ENCODE results near the gene GABPB1.
"Not testable (repeated sequence)": the region's sequence is repeated elsewhere in the genome, so short reads cannot be mapped to it uniquely, and the experiment has no call there.

Gene GABPB1

DNA sequence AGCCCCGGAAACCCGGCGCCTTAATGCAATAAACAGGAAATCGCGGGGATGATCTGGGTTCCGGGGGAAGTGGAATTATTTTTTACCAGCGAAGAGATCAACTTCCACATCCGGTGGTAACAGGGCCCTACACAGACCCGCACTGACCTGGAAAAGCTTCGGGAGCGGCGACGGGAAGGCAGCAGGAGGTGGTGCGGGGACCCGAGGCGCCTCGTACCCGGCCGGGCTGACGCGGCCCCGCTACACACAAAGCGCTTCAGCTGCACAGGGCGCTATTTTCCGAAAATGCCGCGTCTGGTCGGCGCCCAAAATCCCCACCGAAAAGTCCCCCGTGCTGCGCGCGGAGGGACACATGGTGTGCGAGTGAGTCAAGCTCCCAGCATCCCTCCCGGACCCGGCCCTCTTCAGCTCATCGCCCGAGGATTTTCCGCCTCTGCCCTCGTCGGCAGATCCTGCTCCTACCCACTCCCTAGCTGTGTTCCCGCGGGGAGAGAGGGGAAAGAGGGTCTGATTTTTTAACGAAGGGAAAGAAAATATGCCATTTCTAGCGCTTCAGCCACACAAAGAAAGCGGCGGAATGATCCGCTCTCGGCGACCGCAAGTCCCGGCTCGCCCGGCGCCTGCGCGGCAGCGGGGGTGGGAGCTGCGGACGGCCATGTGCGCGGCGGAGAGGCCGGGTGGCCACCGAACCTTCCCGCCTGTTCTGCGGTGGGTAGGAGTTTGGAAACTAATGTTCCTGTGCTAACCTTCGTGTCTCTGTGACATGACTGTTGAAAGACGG, at the start of gene GABPB1:
Gene GABPB1 (minus strand): TSS at position 361 of the 781 bp plus-strand sequence. CDS start 45,400 bp downstream, outside the sequence.
- peak; percentile 98 for DNase-seq (ENCODE audit: low read depth, low spot score)
- H3K4me3 ChIP-seq (ENCODE audit: low read depth, low read length) = peak within 1 kb of the TSS; percentile 70
- in situ Hi-C loops (cut with HindIII; ENCODE audit: low sequenced_read_pairs) = no loop called here
- TF ChIP-seq, protein P1, sequence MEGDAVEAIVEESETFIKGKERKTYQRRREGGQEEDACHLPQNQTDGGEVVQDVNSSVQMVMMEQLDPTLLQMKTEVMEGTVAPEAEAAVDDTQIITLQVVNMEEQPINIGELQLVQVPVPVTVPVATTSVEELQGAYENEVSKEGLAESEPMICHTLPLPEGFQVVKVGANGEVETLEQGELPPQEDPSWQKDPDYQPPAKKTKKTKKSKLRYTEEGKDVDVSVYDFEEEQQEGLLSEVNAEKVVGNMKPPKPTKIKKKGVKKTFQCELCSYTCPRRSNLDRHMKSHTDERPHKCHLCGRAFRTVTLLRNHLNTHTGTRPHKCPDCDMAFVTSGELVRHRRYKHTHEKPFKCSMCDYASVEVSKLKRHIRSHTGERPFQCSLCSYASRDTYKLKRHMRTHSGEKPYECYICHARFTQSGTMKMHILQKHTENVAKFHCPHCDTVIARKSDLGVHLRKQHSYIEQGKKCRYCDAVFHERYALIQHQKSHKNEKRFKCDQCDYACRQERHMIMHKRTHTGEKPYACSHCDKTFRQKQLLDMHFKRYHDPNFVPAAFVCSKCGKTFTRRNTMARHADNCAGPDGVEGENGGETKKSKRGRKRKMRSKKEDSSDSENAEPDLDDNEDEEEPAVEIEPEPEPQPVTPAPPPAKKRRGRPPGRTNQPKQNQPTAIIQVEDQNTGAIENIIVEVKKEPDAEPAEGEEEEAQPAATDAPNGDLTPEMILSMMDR (IDR thresholded peaks at IDR 0.05; ENCODE audit: low read depth, low read length) = no peak

DNA sequence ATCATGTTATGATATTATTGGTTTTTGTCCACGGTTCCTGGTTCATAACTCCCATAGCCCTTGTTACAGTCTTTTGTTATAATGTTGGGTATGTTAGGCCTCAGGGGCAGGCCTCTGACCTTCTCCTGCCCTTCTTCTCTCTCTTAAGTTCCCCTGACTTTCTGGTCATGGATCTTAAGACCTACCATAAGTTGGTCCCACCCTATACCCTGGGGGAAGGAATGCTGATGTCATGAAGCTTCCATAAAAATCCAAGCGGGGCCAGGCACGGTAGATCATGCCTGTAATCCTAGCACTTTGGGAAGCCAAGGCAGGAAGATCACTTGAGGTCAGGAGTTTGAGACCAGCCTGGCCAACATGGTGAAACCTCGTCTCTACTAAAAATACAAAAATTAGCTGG, 36.6 kb upstream of the GABPB1 start:
- in situ Hi-C loops (cut with HindIII; ENCODE audit: low sequenced_read_pairs) = not testable (repeated sequence)

GRCh38 chr15:50390554-50391264, 35.7 kb upstream of the GABPB1 start:
- TF ChIP-seq, protein P1 (IDR thresholded peaks at IDR 0.05; ENCODE audit: low read depth, low read length) = no peak
- in situ Hi-C loops (cut with HindIII; ENCODE audit: low sequenced_read_pairs) = no loop called here
- DNase-seq (ENCODE audit: low read depth, low spot score) = no peak
- no peak overlapping the region for H3K4me3 ChIP-seq (ENCODE audit: low read depth, low read length)

More for the DNA sequence above, 36.6 kb upstream of the GABPB1 start:
- DNase-seq (ENCODE audit: low read depth, low spot score); H3K4me3 ChIP-seq (ENCODE audit: low read depth, low read length): not testable (repeated sequence)

- H3K4me3 ChIP-seq (ENCODE audit: low read depth, low read length); in situ Hi-C loops (cut with HindIII; ENCODE audit: low sequenced_read_pairs); DNase-seq (ENCODE audit: low read depth, low spot score): not testable (repeated sequence)
Observed at GRCh38 chr15:50382408-50382807, 27.4 kb upstream of the GABPB1 start.

DNA sequence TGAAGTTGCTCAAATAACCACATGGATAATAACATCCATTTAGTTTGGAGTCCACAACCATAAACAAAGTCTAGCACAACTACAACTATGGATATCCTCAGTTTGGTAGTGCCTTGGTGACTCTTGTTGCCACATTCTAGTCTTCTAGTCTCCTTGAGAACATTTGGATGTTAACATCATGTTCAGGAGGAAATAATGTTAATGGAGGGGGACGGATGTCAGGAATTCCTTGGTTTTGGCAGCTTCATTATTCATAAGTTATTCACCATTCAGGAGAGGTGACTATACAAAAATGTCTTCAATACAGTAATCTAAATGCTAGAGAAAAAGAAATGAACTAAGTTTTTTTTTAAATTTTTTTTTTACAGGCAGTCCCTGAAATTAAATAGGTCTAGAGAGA, 26.4 kb upstream of the GABPB1 start:
- no peak overlapping the region for H3K4me3 ChIP-seq (ENCODE audit: low read depth, low read length)
- in situ Hi-C loops (cut with HindIII; ENCODE audit: low sequenced_read_pairs) = no loop called here
- no peak for DNase-seq (ENCODE audit: low read depth, low spot score)
- TF ChIP-seq, protein P1 (IDR thresholded peaks at IDR 0.05; ENCODE audit: low read depth, low read length) = no peak

DNA sequence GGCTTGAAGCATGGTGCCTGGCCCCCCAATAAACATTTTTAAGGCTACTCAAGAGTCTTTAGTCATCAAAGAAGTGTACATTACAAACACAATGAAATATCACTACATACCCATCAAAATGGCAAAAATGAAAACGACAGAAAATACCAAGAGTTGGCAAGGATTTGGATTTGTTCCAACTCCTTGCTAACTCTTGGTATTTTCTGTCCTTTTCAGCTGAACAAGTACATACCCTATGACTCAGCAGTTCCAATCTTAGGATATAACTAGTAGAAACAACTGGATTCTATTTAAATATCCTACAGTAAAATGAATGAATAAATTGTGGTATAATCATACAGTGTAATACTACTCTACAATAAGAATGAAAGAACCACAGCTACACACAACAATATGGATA, 25.1 kb upstream of the GABPB1 start:
- H3K4me3 ChIP-seq (ENCODE audit: low read depth, low read length) = no peak overlapping the region
- in situ Hi-C loops (cut with HindIII; ENCODE audit: low sequenced_read_pairs) = no loop called here
- TF ChIP-seq, protein P1 (IDR thresholded peaks at IDR 0.05; ENCODE audit: low read depth, low read length) = no peak
- peak; percentile 18 for DNase-seq (ENCODE audit: low read depth, low spot score)

- H3K4me3 ChIP-seq (ENCODE audit: low read depth, low read length); in situ Hi-C loops (cut with HindIII; ENCODE audit: low sequenced_read_pairs); DNase-seq (ENCODE audit: low read depth, low spot score): not testable (repeated sequence)
Observed at GRCh38 chr15:50379413-50379812, 24.4 kb upstream of the GABPB1 start.

DNA sequence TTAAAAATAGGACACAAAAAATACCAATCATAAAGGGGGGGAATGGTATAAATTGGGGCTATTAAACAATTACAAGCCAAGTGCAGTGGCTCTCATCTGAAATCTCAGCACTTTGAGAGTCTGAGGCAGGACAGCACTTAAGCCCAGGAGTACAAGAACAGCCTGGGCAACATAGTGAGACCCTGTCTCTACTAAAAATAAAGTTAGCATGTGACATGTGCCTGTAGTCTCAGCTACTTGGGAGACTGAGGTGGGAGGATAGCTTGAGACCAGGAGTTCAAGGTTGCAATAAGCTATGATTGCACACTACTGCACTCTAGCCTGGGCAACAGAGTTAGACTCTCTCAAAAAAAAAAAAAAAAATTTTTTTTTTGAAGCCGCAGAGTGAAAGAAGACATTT, 23.8 kb upstream of the GABPB1 start:
- in situ Hi-C loops (cut with HindIII; ENCODE audit: low sequenced_read_pairs) = no loop called here
- DNase-seq (ENCODE audit: low read depth, low spot score) = no peak
- TF ChIP-seq, protein P1 (IDR thresholded peaks at IDR 0.05; ENCODE audit: low read depth, low read length) = no peak
- H3K4me3 ChIP-seq (ENCODE audit: low read depth, low read length) = no peak overlapping the region
